ENCODE data around the gene PRLHR.
"Not testable (repeated sequence)": the region's sequence is repeated elsewhere in the genome, so short reads cannot be mapped to it uniquely, and the experiment has no call there.

Gene PRLHR

GRCh38 chr10:118628397-118628796 is 32.9 kb upstream of the PRLHR start:
- DNase-seq (ENCODE audit: low spot score): no peak
- no peak for TF ChIP-seq CTCF (IDR thresholded peaks at IDR 0.05)
- no peak overlapping the region for H3K4me3 ChIP-seq
- H3K27ac ChIP-seq: no peak overlapping the region

DNA sequence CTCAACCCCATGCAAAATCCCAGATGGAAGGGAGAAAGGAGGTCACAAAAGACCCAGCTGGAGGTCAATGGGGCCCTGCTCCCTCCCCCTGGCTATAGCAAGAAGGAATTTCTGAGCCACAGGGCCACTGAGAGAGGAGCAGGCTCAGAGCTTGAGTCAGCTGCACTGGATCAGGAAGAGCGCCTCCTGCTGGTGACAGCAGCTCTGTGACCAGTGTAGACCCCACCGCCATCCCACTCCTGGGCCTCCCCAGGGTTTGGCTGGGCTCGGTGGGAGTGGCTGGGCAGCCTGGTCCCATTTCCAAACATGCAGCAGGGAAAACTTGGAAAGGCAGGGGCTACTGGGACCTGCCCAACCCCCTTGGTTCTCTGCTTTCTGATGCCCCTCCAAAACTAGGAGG is 31.5 kb upstream of the PRLHR start:
- H3K4me3 ChIP-seq: no peak overlapping the region
- DNase-seq (ENCODE audit: low spot score): no peak
- TF ChIP-seq CTCF (IDR thresholded peaks at IDR 0.05): no peak
- H3K27ac ChIP-seq: no peak overlapping the region

DNA sequence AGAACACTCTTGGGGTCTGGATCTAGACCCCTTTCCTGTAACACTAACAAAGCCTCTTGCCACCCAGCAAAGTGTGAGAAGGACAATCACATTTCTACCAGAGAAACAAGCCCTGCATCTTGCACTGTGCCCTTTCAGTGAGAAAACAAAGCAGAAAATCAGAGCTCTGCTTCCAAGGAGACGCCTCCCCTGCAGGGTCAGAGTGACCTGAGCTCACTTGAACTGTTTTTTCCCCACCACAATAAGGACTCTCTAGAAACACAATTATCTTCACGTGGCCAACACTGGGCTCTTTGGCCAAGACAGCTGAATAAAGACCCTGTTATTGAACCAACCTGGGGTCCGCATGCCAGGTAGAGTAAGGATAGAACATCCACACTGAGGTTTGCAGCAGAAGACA is 30.1 kb upstream of the PRLHR start:
- no peak for DNase-seq (ENCODE audit: low spot score)
- no peak for TF ChIP-seq CTCF (IDR thresholded peaks at IDR 0.05)
- no peak overlapping the region for H3K27ac ChIP-seq

DNA sequence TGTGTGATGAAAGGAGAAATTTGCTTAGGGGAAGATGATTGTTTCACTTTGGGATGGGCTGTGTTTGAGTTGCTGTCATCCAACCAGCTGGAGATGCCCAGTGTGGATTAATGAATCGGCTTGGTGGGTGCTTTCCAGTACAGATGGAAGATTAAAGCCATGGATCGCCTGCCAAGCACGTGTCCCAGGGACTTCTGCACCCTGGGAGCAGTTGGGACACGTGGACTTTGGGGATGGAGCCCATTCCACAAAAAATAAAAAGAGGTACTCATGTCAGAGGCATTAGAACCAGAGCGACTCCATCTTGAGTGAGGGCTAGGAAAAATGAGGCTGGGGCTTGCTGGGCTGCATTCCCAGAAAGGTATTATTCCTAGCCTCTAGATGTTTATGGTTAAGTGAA is 29.3 kb upstream of the PRLHR start:
- Histone ChIP-seq H3K27ac (no peak overlapping the region), H3K4me3 (no peak overlapping the region)
- no peak for TF ChIP-seq CTCF (IDR thresholded peaks at IDR 0.05)
- no peak for DNase-seq (ENCODE audit: low spot score)

More for the DNA sequence above, 30.1 kb upstream of the PRLHR start:
- no peak overlapping the region for H3K4me3 ChIP-seq

- no peak for TF ChIP-seq CTCF (IDR thresholded peaks at IDR 0.05)
- Histone ChIP-seq H3K4me3 (no peak overlapping the region), H3K27ac (no peak overlapping the region)
- no peak for DNase-seq (ENCODE audit: low spot score)
These were observed 26.0 kb upstream of the PRLHR start for GRCh38 chr10:118621304-118621942.

GRCh38 chr10:118613863-118614262 is 18.4 kb upstream of the PRLHR start:
- not testable (repeated sequence) for DNase-seq (ENCODE audit: low spot score); H3K4me3 ChIP-seq; H3K27ac ChIP-seq

- TF ChIP-seq CTCF (IDR thresholded peaks at IDR 0.05): no peak
- H3K4me3 ChIP-seq: no peak overlapping the region
- DNase-seq (ENCODE audit: low spot score): no peak
- no peak overlapping the region for H3K27ac ChIP-seq
These were observed 15.1 kb upstream of the PRLHR start for GRCh38 chr10:118610577-118610976.
